HepG2 (cell line): ENCODE data around the gene TOP2B. TPM values are rescaled to one million over a fixed set of nuclear protein-coding genes. Genes with fewer than 3 reads are reported as not detected.

Source experiments
- DNMT3B ChIP-seq: conservative IDR thresholded peaks from 2 replicates; pipeline ENCODE4 v1.6.1; 2016; ENCODE audit warnings: missing biosample characterization, control low read depth
- FOSL2 ChIP-seq: sonication (generic); formaldehyde crosslinking; IDR thresholded peaks from 2 replicates; pipeline ENCODE4 v1.4.0; 2020; ENCODE audit warnings: missing genetic modification reagents
- HINFP ChIP-seq: sonication (generic); formaldehyde crosslinking; IDR thresholded peaks from 2 replicates; pipeline ENCODE4 v1.4.0; 2020; ENCODE audit warnings: low read depth, mild to moderate bottlenecking, missing genetic modification reagents
- HNRNPK ChIP-seq: fragments of 200-400 bp; formaldehyde crosslinking; IDR thresholded peaks from 2 replicates; pipeline ENCODE4 v1.6.1; 2018; ENCODE audit warnings: low read length, low read depth, moderate library complexity, mild to moderate bottlenecking; ENCODE audit not compliant: poor library complexity, severe bottlenecking
- KAT7 ChIP-seq: IDR thresholded peaks from 2 replicates; pipeline ENCODE4 v1.6.1; 2018; ENCODE audit warnings: borderline replicate concordance, missing compliant biosample characterization
- KMT2A ChIP-seq: sonication (generic); formaldehyde crosslinking; IDR thresholded peaks from 2 replicates; pipeline ENCODE4 v1.4.0; 2020; ENCODE audit warnings: missing genetic modification reagents
- MAZ ChIP-seq, 2 experiments: sonication (generic) in 1 of 2; formaldehyde crosslinking in 1 of 2; IDR thresholded peaks; 2 replicates each; pipeline versions ENCODE4 v1.5.0 to v1.6.1; 2012 to 2020; ENCODE audit warnings: low read depth in 2 of 2, mild to moderate bottlenecking in 2 of 2, borderline replicate concordance in 1 of 2, improper control_type of control experiment in 1 of 2, low read length in 1 of 2, missing genetic modification reagents in 1 of 2, moderate library complexity in 1 of 2
- NCOA1 ChIP-seq: sonication (generic); formaldehyde crosslinking; IDR thresholded peaks from 2 replicates; pipeline ENCODE4 v1.9.0; 2021; ENCODE audit warnings: missing genetic modification reagents
- NKX3-1 ChIP-seq: sonication (generic); formaldehyde crosslinking; IDR thresholded peaks from 2 replicates; pipeline ENCODE4 v1.5.0; 2020; ENCODE audit warnings: missing genetic modification reagents
- POGK ChIP-seq: sonication (generic); formaldehyde crosslinking; conservative IDR thresholded peaks from 2 replicates; pipeline ENCODE4 v1.8.0; 2022; ENCODE audit warnings: mild to moderate bottlenecking, moderate library complexity, missing genetic modification reagents
- POLR2G ChIP-seq: fragments of 200-400 bp; formaldehyde crosslinking; IDR thresholded peaks from 2 replicates; pipeline ENCODE4 v1.6.1; 2018; ENCODE audit warnings: mild to moderate bottlenecking, low read depth, low read length, moderate library complexity
- RELA ChIP-seq: sonication (generic); formaldehyde crosslinking; IDR thresholded peaks from 2 replicates; pipeline ENCODE4 v1.4.0; 2020; ENCODE audit warnings: missing genetic modification reagents
- TAF1 ChIP-seq: sonication (generic); formaldehyde crosslinking; IDR thresholded peaks from 2 replicates; pipeline ENCODE4 v1.4.0; 2020; ENCODE audit warnings: missing genetic modification reagents
- TCF7L2 ChIP-seq: IDR thresholded peaks from 2 replicates; pipeline ENCODE4 v1.6.1; 2011; ENCODE audit warnings: mild to moderate bottlenecking, low read depth, low read length, moderate library complexity
- TOE1 ChIP-seq: sonication (generic); formaldehyde crosslinking; IDR thresholded peaks from 2 replicates; pipeline ENCODE4 v1.4.0; 2020; ENCODE audit warnings: mild to moderate bottlenecking, missing genetic modification reagents
- U2AF1 ChIP-seq: fragments of 200-400 bp; formaldehyde crosslinking; optimal IDR thresholded peaks from 2 replicates; pipeline ENCODE3; 2017; ENCODE audit warnings: mild to moderate bottlenecking, low read depth, low read length
- ZFX ChIP-seq: sonication (generic); formaldehyde crosslinking; IDR thresholded peaks from 2 replicates; pipeline ENCODE4 v1.4.0; 2020; ENCODE audit warnings: mild to moderate bottlenecking, low read depth, missing genetic modification reagents, moderate library complexity
- ZNF138 ChIP-seq: sonication (generic); formaldehyde crosslinking; IDR thresholded peaks from 2 replicates; pipeline ENCODE4 v1.5.0; 2020; ENCODE audit warnings: mild to moderate bottlenecking, low read depth, missing genetic modification reagents
- ZNF274 ChIP-seq: sonication (generic); formaldehyde crosslinking; IDR thresholded peaks from 2 replicates; pipeline ENCODE4 v1.5.1; 2020; ENCODE audit warnings: mild to moderate bottlenecking, missing genetic modification reagents
- ZNF337 ChIP-seq: sonication (generic); formaldehyde crosslinking; IDR thresholded peaks from 2 replicates; pipeline ENCODE4 v1.5.1; 2020; ENCODE audit warnings: missing genetic modification reagents, low read depth, mild to moderate bottlenecking, borderline replicate concordance
- ZNF33B ChIP-seq: sonication (generic); formaldehyde crosslinking; IDR thresholded peaks from 2 replicates; pipeline ENCODE4 v1.5.1; 2020; ENCODE audit warnings: mild to moderate bottlenecking, missing genetic modification reagents
- ZNF547 ChIP-seq: sonication (generic); formaldehyde crosslinking; IDR thresholded peaks from 2 replicates; pipeline ENCODE4 v1.5.1; 2020; ENCODE audit warnings: mild to moderate bottlenecking, missing genetic modification reagents
- ZNF614 ChIP-seq: IDR thresholded peaks from 2 replicates; pipeline ENCODE4 v1.6.1; 2018; ENCODE audit warnings: missing biosample characterization, missing genetic modification reagents, inconsistent platforms, borderline replicate concordance
- ZNF616 ChIP-seq: sonication (generic); formaldehyde crosslinking; IDR thresholded peaks from 2 replicates; pipeline ENCODE4 v1.5.0; 2020; ENCODE audit warnings: low read depth, mild to moderate bottlenecking, missing genetic modification reagents
- ZNF841 ChIP-seq: sonication (generic); formaldehyde crosslinking; IDR thresholded peaks from 2 replicates; pipeline ENCODE4 v1.8.1; 2023; ENCODE audit warnings: missing genetic modification reagents, borderline replicate concordance
- polyA plus RNA-seq, 8 experiments: library from polyadenylated mRNA; depleted of rRNA in 3 of 8; stranded (reverse) in 7 of 8; unstranded in 1 of 8; fragments of >200 nt; fragmentation: Illumina TruSeq in 4 of 8; extraction: Trizol in 4 of 8; gene quantifications; 2 replicates each; pipeline versions ENCODE4 v1.2.1 to v1.2.3, GENCODE V29; 2011 to 2016; ENCODE audit warnings: low read depth in 4 of 8, missing spikeins in 1 of 8, mixed read lengths in 1 of 8; ENCODE audit not compliant: insufficient read depth in 1 of 8
- total RNA-seq, 5 experiments: library from RNA; depleted of rRNA; stranded (reverse); fragments of >200 nt; fragmentation: Illumina TruSeq; extraction: Trizol; gene quantifications; 2 replicates each; pipeline ENCODE4 v1.2.3, GENCODE V29; 2016; ENCODE audit warnings: low read depth in 1 of 5
- TF ChIP-seq, protein P1 (sequence below): sonication (generic); formaldehyde crosslinking; IDR thresholded peaks from 2 replicates; pipeline ENCODE4 v1.8.0; 2022; ENCODE audit warnings: mild to moderate bottlenecking, missing genetic modification reagents, moderate library complexity

TOP2B gene
- total and polyA plus RNA-seq, 2 of the 13 experiments (the other 11 are each of a cell fraction or from before 2014, with no cell fraction given), result 27.6 to 88.1 TPM

- TF ChIP-seq, protein P1, sequence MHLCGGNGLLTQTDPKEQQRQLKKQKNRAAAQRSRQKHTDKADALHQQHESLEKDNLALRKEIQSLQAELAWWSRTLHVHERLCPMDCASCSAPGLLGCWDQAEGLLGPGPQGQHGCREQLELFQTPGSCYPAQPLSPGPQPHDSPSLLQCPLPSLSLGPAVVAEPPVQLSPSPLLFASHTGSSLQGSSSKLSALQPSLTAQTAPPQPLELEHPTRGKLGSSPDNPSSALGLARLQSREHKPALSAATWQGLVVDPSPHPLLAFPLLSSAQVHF (CRISPR knock-in tag), result no peak
- no peak for TF ChIP-seq NKX3-1
- 0 out of 2 replicates have a peak, but pooled peaks have one; percentile 18 for TF ChIP-seq POGK
- no peak for TF ChIP-seq RELA (CRISPR knock-in tag)
- TF ChIP-seq ZNF33B (CRISPR knock-in tag), result no peak
- peak; percentile 18; the same call in 1 of the 2 replicates for TF ChIP-seq POLR2G
- peak; percentile 88 for TF ChIP-seq ZFX (CRISPR knock-in tag)
- peak; percentile 8; the same call in 1 of the 2 replicates for TF ChIP-seq KAT7
- TF ChIP-seq U2AF1, result no peak
- TF ChIP-seq ZNF337 (CRISPR knock-in tag), result no peak
- TF ChIP-seq NCOA1 (CRISPR knock-in tag), result no peak
- TF ChIP-seq ZNF841, result no peak
- no peak for TF ChIP-seq FOSL2 (CRISPR knock-in tag)
- TF ChIP-seq TCF7L2, result no peak
- no peak for TF ChIP-seq DNMT3B (CRISPR knock-in tag)
- no peak for TF ChIP-seq KMT2A (CRISPR knock-in tag)
- TF ChIP-seq ZNF614 (CRISPR knock-in tag), result no peak
- TF ChIP-seq TOE1 (CRISPR knock-in tag), result no peak
- TF ChIP-seq ZNF138, result 0 out of 2 replicates have a peak, but pooled peaks have one; percentile 68
- TF ChIP-seq ZNF616 (CRISPR knock-in tag), result no peak
- 0 out of 2 replicates have a peak, but pooled peaks have one; percentile 63 for TF ChIP-seq ZNF274 (CRISPR knock-in tag)
- no peak for TF ChIP-seq ZNF547 (CRISPR knock-in tag)
- TF ChIP-seq HINFP (CRISPR knock-in tag), result peak; percentile 60; the same call in 1 of the 2 replicates
- no peak for TF ChIP-seq MAZ (IDR thresholded peaks at IDR 0.05; ENCODE audit: borderline replicate concordance, low read depth, low read length)
- peak; percentile 59; the same call in 1 of the 2 replicates for TF ChIP-seq MAZ (CRISPR knock-in tag; IDR thresholded peaks at IDR 0.05; ENCODE audit: low read depth)
- peak; percentile 5 for TF ChIP-seq HNRNPK
- peak; percentile 65; the same call in 1 of the 2 replicates for TF ChIP-seq TAF1
These were observed 567 bp downstream of the TOP2B start (continued) for GRCh38 chr3:25663869-25664811.
